IMR-90 (cell line): Measurements from ENCODE around the gene NCS1. TPM values are rescaled to one million over a fixed set of nuclear protein-coding genes. Genes with fewer than 3 reads are reported as not detected.

Experiments
- ATAC-seq: fragments of 200-7000 bp; cut with Tn5 transposase; 2 replicates; pipeline ENCODE4 v1.9.1; 2020; ENCODE audit warnings: low read depth, mild to moderate bottlenecking, moderate library complexity
- BruUV-seq: library from RNA; stranded (reverse); fragments of 400-500 nt; replicated peaks from 2 replicates; lab custom pipeline; 2021; lab: Mats Ljungman, UMichigan
- CTCF ChIA-PET: fragments of 300-600 bp; formaldehyde crosslinking; extraction: SDS; loops from one replicate; lab custom pipeline; 2021; ENCODE audit warnings: antibody characterized with exemption; lab: Yijun Ruan, JAX
- POLR2A ChIA-PET: fragments of 300-600 bp; sonication (Branson Sonifier 250); formaldehyde crosslinking; loops from one replicate; lab custom pipeline; 2022; ENCODE audit warnings: antibody characterized with exemption; ENCODE audit not compliant: unreplicated experiment; lab: Charles Lee
- DNase-seq: peaks from one replicate; pipeline ENCODE4 v3.0.0; 2013
- H2AFZ ChIP-seq: replicated peaks from 2 replicates; pipeline ENCODE3; 2013; ENCODE audit warnings: low read length, mild to moderate bottlenecking; ENCODE audit not compliant: poor library complexity
- H2AK5ac ChIP-seq: 2 replicates; pipeline ENCODE4 v1.6.1; 2013; ENCODE audit warnings: low read depth, low read length, inconsistent platforms
- H2AK9ac ChIP-seq: replicated peaks from 2 replicates; pipeline ENCODE3; 2013; ENCODE audit warnings: mild to moderate bottlenecking, low read depth, low read length, moderate library complexity; ENCODE audit not compliant: poor library complexity
- H2BK120ac ChIP-seq: 2 replicates; pipeline ENCODE4 v1.6.1; 2013; ENCODE audit warnings: low read depth, low read length, inconsistent platforms
- H2BK15ac ChIP-seq: 3 replicates; pipeline ENCODE4 v1.6.1; 2013; ENCODE audit warnings: low read depth, low read length, inconsistent platforms
- H2BK20ac ChIP-seq: 2 replicates; pipeline ENCODE4 v1.6.1; 2013; ENCODE audit warnings: low read depth, mild to moderate bottlenecking, inconsistent platforms, low read length, moderate library complexity
- H2BK5ac ChIP-seq: 2 replicates; pipeline ENCODE4 v1.6.1; 2013; ENCODE audit warnings: mild to moderate bottlenecking, low read depth, low read length, inconsistent platforms; ENCODE audit not compliant: poor library complexity, severe bottlenecking
- H3K14ac ChIP-seq: replicated peaks from 2 replicates; pipeline ENCODE4 v1.6.1; 2013; ENCODE audit warnings: low read depth, low read length, inconsistent platforms
- H3K18ac ChIP-seq: 2 replicates; pipeline ENCODE4 v1.6.1; 2013; ENCODE audit warnings: low read depth, low read length, control low read depth
- H3K23ac ChIP-seq: 2 replicates; pipeline ENCODE4 v1.6.1; 2013; ENCODE audit warnings: low read depth, low read length, inconsistent platforms
- H3K27ac ChIP-seq: 2 replicates; pipeline ENCODE4 v1.5.1; 2013; ENCODE audit warnings: mild to moderate bottlenecking, control low read depth, low read length; ENCODE audit not compliant: insufficient read depth
- H3K27me3 ChIP-seq: 2 replicates; pipeline ENCODE4 v1.6.1; 2013; ENCODE audit warnings: low read length; ENCODE audit not compliant: control insufficient read depth, insufficient read depth
- H3K36me3 ChIP-seq: 2 replicates; pipeline ENCODE4 v1.6.1; 2013; ENCODE audit warnings: low read length, mixed read lengths; ENCODE audit not compliant: control insufficient read depth, insufficient read depth
- H3K4ac ChIP-seq: 2 replicates; pipeline ENCODE4 v1.6.1; 2013; ENCODE audit warnings: low read depth, low read length, inconsistent platforms
- H3K4me1 ChIP-seq: 2 replicates; pipeline ENCODE4 v1.6.1; 2013; ENCODE audit warnings: low read length, mixed read lengths; ENCODE audit not compliant: control insufficient read depth, insufficient read depth
- H3K4me2 ChIP-seq: 2 replicates; pipeline ENCODE4 v1.6.1; 2013; ENCODE audit warnings: low read depth, mild to moderate bottlenecking, control low read depth, low read length, moderate library complexity
- H3K4me3 ChIP-seq: 2 replicates; pipeline ENCODE4 v1.5.1; 2013; ENCODE audit warnings: low read depth, mild to moderate bottlenecking, control low read depth, low read length, moderate library complexity; ENCODE audit not compliant: insufficient read depth
- H3K56ac ChIP-seq: 2 replicates; pipeline ENCODE4 v1.6.1; 2013; ENCODE audit warnings: low read length, inconsistent platforms; ENCODE audit not compliant: insufficient read depth; ENCODE audit errors: extremely low read depth
- H3K79me1 ChIP-seq, 2 experiments: 2 replicates each; pipeline ENCODE4 v1.6.1; 2013; ENCODE audit warnings: low read length in 2 of 2, inconsistent platforms in 1 of 2, low read depth in 1 of 2
- H3K9ac ChIP-seq: 2 replicates; pipeline ENCODE4 v1.6.1; 2013; ENCODE audit warnings: low read depth, low read length, control low read depth
- H3K9me1 ChIP-seq: 2 replicates; pipeline ENCODE4 v1.6.1; 2013; ENCODE audit warnings: low read length, inconsistent platforms; ENCODE audit not compliant: insufficient read depth
- H3K9me3 ChIP-seq: 2 replicates; pipeline ENCODE4 v1.6.1; 2013; ENCODE audit warnings: low read length; ENCODE audit not compliant: control insufficient read depth, insufficient read depth
- H4K20me1 ChIP-seq: 2 replicates; pipeline ENCODE4 v1.6.1; 2013; ENCODE audit warnings: low read length, inconsistent platforms; ENCODE audit not compliant: insufficient read depth
- H4K5ac ChIP-seq: 2 replicates; pipeline ENCODE4 v1.6.1; 2013; ENCODE audit warnings: mild to moderate bottlenecking, low read depth, low read length, control low read depth
- H4K8ac ChIP-seq, 2 experiments: 2 replicates each; pipeline ENCODE4 v1.6.1; 2013; ENCODE audit warnings: low read depth in 2 of 2, low read length in 2 of 2, control low read depth in 1 of 2, inconsistent platforms in 1 of 2
- H4K91ac ChIP-seq: 2 replicates; pipeline ENCODE4 v1.6.1; 2013; ENCODE audit warnings: low read depth, low read length, inconsistent platforms; ENCODE audit not compliant: insufficient read depth
- BHLHE40 ChIP-seq: fragments of 150-350 bp; IDR thresholded peaks from 2 replicates; pipeline ENCODE4 v1.6.1; 2016; ENCODE audit warnings: mild to moderate bottlenecking, low read depth, low read length
- CEBPB ChIP-seq: IDR thresholded peaks from 2 replicates; pipeline ENCODE4 v1.6.1; 2012; ENCODE audit warnings: low read depth, low read length, improper control_type of control experiment
- CHD1 ChIP-seq: IDR thresholded peaks from 2 replicates; pipeline ENCODE4 v1.6.1; 2012; ENCODE audit warnings: low read depth, low read length, improper control_type of control experiment
- CTCF ChIP-seq: conservative IDR thresholded peaks from 2 replicates; pipeline ENCODE4 v1.5.1; 2012; ENCODE audit warnings: mild to moderate bottlenecking, low read depth, low read length, improper control_type of control experiment
- ELK1 ChIP-seq: fragments of 150-350 bp; IDR thresholded peaks from 2 replicates; pipeline ENCODE4 v1.6.1; 2016; ENCODE audit warnings: low read depth, mild to moderate bottlenecking, low read length, moderate library complexity, borderline replicate concordance
- FOS ChIP-seq: fragments of 150-350 bp; IDR thresholded peaks from 2 replicates; pipeline ENCODE4 v1.6.1; 2016; ENCODE audit warnings: low read depth, low read length
- MAFK ChIP-seq: IDR thresholded peaks from 2 replicates; pipeline ENCODE4 v1.6.1; 2012; ENCODE audit warnings: low read depth, low read length, improper control_type of control experiment
- MAZ ChIP-seq: IDR thresholded peaks from 2 replicates; pipeline ENCODE4 v1.6.1; 2012; ENCODE audit warnings: low read depth, mild to moderate bottlenecking, low read length, improper control_type of control experiment, moderate library complexity, borderline replicate concordance
- MXI1 ChIP-seq: IDR thresholded peaks from 2 replicates; pipeline ENCODE4 v1.6.1; 2012; ENCODE audit warnings: low read depth, mild to moderate bottlenecking, low read length, moderate library complexity, borderline replicate concordance
- NFE2L2 ChIP-seq: fragments of 150-350 bp; IDR thresholded peaks from 2 replicates; pipeline ENCODE4 v1.6.1; 2016; ENCODE audit warnings: low read depth, mild to moderate bottlenecking, low read length
- POLR2A ChIP-seq: IDR thresholded peaks from 2 replicates; pipeline ENCODE4 v1.6.1; 2012; ENCODE audit warnings: mild to moderate bottlenecking, low read depth, low read length
- RAD21 ChIP-seq: IDR thresholded peaks from 2 replicates; pipeline ENCODE4 v1.6.1; 2012; ENCODE audit warnings: low read length, improper control_type of control experiment
- RCOR1 ChIP-seq: IDR thresholded peaks from 2 replicates; pipeline ENCODE4 v1.6.1; 2012; ENCODE audit warnings: mild to moderate bottlenecking, low read length, improper control_type of control experiment; ENCODE audit not compliant: insufficient replicate concordance
- RFX5 ChIP-seq: IDR thresholded peaks from 2 replicates; pipeline ENCODE4 v1.8.0; 2012; ENCODE audit warnings: low read depth, mild to moderate bottlenecking, low read length, moderate library complexity
- SMC3 ChIP-seq: fragments of 150-350 bp; IDR thresholded peaks from 2 replicates; pipeline ENCODE4 v1.6.1; 2016; ENCODE audit warnings: low read depth, mild to moderate bottlenecking, antibody characterized with exemption, low read length, moderate library complexity
- WGBS, 2 experiments: methylation state at CpG; one replicate each; pipeline versions ENCODE4 v1.1.5 to v1.1.7; 2013; ENCODE audit warnings: missing lambda C conversion rate in 2 of 2; ENCODE audit not compliant: insufficient read length in 1 of 2; ENCODE audit errors: extremely low coverage in 2 of 2; 5-methylcytosine and 5-hydroxymethylcytosine counted together
- dilution Hi-C: fragments of 300-500 bp; cut with HindIII; formaldehyde crosslinking; loops from one replicate; pipeline ENCODE4 v1.14.3; 2018; ENCODE audit warnings: low sequenced_read_pairs; ENCODE audit not compliant: unreplicated experiment
- in situ Hi-C: fragments of 300-500 bp; cut with MboI; formaldehyde crosslinking; loops from 3 replicates; pipeline ENCODE4 v1.14.3; 2019; ENCODE audit warnings: low sequenced_read_pairs, inconsistent platforms, mixed read lengths
- intact Hi-C: fragments of 100-400 bp; cut with micrococcal nuclease; formaldehyde crosslinking; loops from 2 replicates; pipeline ENCODE4 v1.10.0; 2022
- polyA plus RNA-seq, 3 experiments: library from polyadenylated mRNA; depleted of rRNA; stranded (reverse); fragments of >200 nt; gene quantifications; 2 replicates each; pipeline ENCODE4 v1.2.3, GENCODE V29; 2012; ENCODE audit warnings: low replicate concordance in 1 of 3
- total RNA-seq: library from RNA; depleted of rRNA; stranded (reverse); fragments of >200 nt; gene quantifications from 2 replicates; pipeline ENCODE4 v1.2.3, GENCODE V29; 2012
- TF ChIP-seq, protein P1 (sequence below): fragments of 150-350 bp; IDR thresholded peaks from 2 replicates; pipeline ENCODE4 v1.6.1; 2017; ENCODE audit warnings: mild to moderate bottlenecking, antibody characterized with exemption, low read length, low read depth

The NCS1 gene
- total and polyA plus RNA-seq, 2 of the 4 experiments (the other 2 are of a cell fraction): 41.0 to 60.5 TPM

DNA sequence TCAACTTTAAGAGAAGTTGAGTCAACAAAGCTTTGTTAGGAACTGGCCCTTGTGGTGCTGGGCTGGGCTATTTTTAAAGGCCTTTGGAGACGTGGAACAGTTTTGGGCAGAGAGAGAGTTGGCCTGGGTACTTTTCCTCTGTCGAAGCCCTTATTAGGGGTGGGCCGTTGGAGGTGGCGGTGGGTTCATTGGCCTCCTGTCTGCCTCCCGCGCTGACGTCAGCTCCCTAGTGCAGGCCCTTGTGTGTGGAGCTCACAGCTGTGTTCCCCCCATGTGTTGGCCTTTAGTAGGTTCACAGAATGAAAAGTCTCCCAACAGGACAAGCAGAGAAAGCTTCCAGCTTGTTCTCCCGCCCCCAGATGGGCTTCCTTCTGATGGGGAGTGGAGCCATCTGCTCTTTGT, 2.7 kb downstream of the NCS1 start:
- Histone ChIP-seq H3K27me3 (no peaks in the 10 kb centered on the region), H3K9ac (no peak overlapping the region), H3K9me3 (no peaks in the 10 kb centered on the region), H2AK5ac (peak overlapping the region; percentile 12; the same call in 1 of the 2 replicates), H3K56ac (no peak overlapping the region), H4K5ac (no peak overlapping the region), H3K4ac (no peak overlapping the region), H2BK15ac (no peak overlapping the region), H2BK5ac (no peak overlapping the region), H2BK120ac (no peak overlapping the region), H3K27ac (no peak overlapping the region), H4K91ac (no peak overlapping the region), H3K36me3 (peaks cover 8% of the 10 kb centered on the region), H3K14ac (no peak overlapping the region; the same call in 1 of the 2 replicates), H3K4me1 (peaks cover 13% of the 10 kb centered on the region), H3K9me1 (peaks cover 24% of the 10 kb centered on the region), H4K8ac (no peak overlapping the region), H2AFZ (no peak overlapping the region), H3K79me1 (peaks cover 21 to 63% of the 10 kb centered on the region in 2 experiments), H4K20me1 (peaks cover 61% of the 10 kb centered on the region), H3K23ac (no peak overlapping the region), H3K4me2 (no peak overlapping the region), H2BK20ac (no peak overlapping the region), H3K4me3 (no peak overlapping the region), H2AK9ac (peak overlapping the region; percentile 7), H3K18ac (no peak overlapping the region)
- intact Hi-C loops (no loop called here), dilution Hi-C loops (no loop called here), in situ Hi-C loops (no loop called here)
- CTCF ChIA-PET: interaction anchor here (0.6 kb wide), 1 partner anchor 104 kb away, joined by 4 read pairs; no protein-coding TSS in a partner anchor
- no TSS peak for BruUV-seq
- 47% methylated on average over 5 of the region's 8 CpGs; no CpG with 5 or more reads in 1 of the 2 experiments for WGBS, 2 experiments
- POLR2A ChIA-PET: interaction anchor here (0.6 kb wide), 1 partner anchor 133 kb away, joined by 4 read pairs; no protein-coding TSS in a partner anchor
- DNase-seq (no peak), ATAC-seq (no peak)
- no peak for TF ChIP-seq CHD1
- TF ChIP-seq RCOR1: no peak
- TF ChIP-seq POLR2A: no peak
- no peak for TF ChIP-seq ELK1
- TF ChIP-seq BHLHE40: no peak
- TF ChIP-seq RAD21: no peak
- TF ChIP-seq, protein P1, sequence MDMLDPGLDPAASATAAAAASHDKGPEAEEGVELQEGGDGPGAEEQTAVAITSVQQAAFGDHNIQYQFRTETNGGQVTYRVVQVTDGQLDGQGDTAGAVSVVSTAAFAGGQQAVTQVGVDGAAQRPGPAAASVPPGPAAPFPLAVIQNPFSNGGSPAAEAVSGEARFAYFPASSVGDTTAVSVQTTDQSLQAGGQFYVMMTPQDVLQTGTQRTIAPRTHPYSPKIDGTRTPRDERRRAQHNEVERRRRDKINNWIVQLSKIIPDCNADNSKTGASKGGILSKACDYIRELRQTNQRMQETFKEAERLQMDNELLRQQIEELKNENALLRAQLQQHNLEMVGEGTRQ: no peak
- no peak for TF ChIP-seq MXI1
- no peak for TF ChIP-seq NFE2L2
- no peak for TF ChIP-seq SMC3
- no peak for TF ChIP-seq RFX5
- TF ChIP-seq MAZ: no peak
- no peak for TF ChIP-seq CEBPB
- no peak for TF ChIP-seq CTCF
- no peak for TF ChIP-seq MAFK
- TF ChIP-seq FOS: no peak
